Suprapubic skin (tissue), 4 donors: ENCODE data around the gene ST6GAL1. TPM values are rescaled to one million over a fixed set of nuclear protein-coding genes. Genes with fewer than 3 reads are reported as not detected.

ENCODE experiments used
- DNase-seq, 2 donors: peaks; one replicate each; pipeline ENCODE4 v3.0.0-alpha.2; 2019; ENCODE audit warnings: low spot score in 2 of 2
- H3K27ac ChIP-seq: fragments of 200-600 bp; sonication (generic); one replicate; pipeline ENCODE4 v1.5.1; 2019
- H3K27me3 ChIP-seq: fragments of 200-600 bp; sonication (generic); one replicate; pipeline ENCODE4 v1.5.1; 2019
- H3K36me3 ChIP-seq: fragments of 200-600 bp; sonication (generic); one replicate; pipeline ENCODE4 v1.5.1; 2019
- H3K4me1 ChIP-seq: fragments of 200-600 bp; sonication (generic); one replicate; pipeline ENCODE4 v1.5.1; 2019
- H3K4me3 ChIP-seq: fragments of 200-600 bp; sonication (generic); one replicate; pipeline ENCODE4 v1.5.1; 2019; ENCODE audit warnings: mild to moderate bottlenecking
- H3K9me3 ChIP-seq: fragments of 200-600 bp; sonication (generic); one replicate; pipeline ENCODE4 v1.5.1; 2019
- EP300 ChIP-seq: sonication (generic); formaldehyde crosslinking; IDR thresholded peaks from one replicate; pipeline ENCODE4 v1.6.1; 2017; ENCODE audit warnings: antibody characterized with exemption
- POLR2A ChIP-seq, 2 donors: fragments of 450-650 bp; IDR thresholded peaks; one replicate each; pipeline ENCODE4 v1.6.1; 2017; ENCODE audit warnings: antibody characterized with exemption in 2 of 2, mild to moderate bottlenecking in 2 of 2, moderate library complexity in 2 of 2
- POLR2AphosphoS5 ChIP-seq, 3 donors: sonication (generic); formaldehyde crosslinking; IDR thresholded peaks; one replicate each; pipeline ENCODE4 v1.6.1; 2017; ENCODE audit warnings: antibody characterized with exemption in 3 of 3
- WGBS: methylation state at CpG from one replicate; pipeline ENCODE4 v1.1.5; 2018; 5-methylcytosine and 5-hydroxymethylcytosine counted together
- total RNA-seq, 4 donors: library from RNA; depleted of rRNA; stranded (reverse); fragments of >200 nt; gene quantifications; one replicate each; pipeline ENCODE4 v1.1.0, GENCODE V29; 2016
- TF ChIP-seq, protein P1 (sequence below), 2 donors: fragments of 200-600 bp in 1 of 2; fragments of 450-650 bp in 1 of 2; sonication (generic) in 1 of 2; IDR thresholded peaks; one replicate each; pipeline ENCODE4 v1.5.1; 2016 to 2019; ENCODE audit warnings: antibody characterized with exemption in 2 of 2, mild to moderate bottlenecking in 1 of 2, moderate library complexity in 1 of 2

ST6GAL1 gene
- total RNA-seq, 4 donors from 2014 or later: 23.9 to 42.2 (median 31.9) TPM

DNA sequence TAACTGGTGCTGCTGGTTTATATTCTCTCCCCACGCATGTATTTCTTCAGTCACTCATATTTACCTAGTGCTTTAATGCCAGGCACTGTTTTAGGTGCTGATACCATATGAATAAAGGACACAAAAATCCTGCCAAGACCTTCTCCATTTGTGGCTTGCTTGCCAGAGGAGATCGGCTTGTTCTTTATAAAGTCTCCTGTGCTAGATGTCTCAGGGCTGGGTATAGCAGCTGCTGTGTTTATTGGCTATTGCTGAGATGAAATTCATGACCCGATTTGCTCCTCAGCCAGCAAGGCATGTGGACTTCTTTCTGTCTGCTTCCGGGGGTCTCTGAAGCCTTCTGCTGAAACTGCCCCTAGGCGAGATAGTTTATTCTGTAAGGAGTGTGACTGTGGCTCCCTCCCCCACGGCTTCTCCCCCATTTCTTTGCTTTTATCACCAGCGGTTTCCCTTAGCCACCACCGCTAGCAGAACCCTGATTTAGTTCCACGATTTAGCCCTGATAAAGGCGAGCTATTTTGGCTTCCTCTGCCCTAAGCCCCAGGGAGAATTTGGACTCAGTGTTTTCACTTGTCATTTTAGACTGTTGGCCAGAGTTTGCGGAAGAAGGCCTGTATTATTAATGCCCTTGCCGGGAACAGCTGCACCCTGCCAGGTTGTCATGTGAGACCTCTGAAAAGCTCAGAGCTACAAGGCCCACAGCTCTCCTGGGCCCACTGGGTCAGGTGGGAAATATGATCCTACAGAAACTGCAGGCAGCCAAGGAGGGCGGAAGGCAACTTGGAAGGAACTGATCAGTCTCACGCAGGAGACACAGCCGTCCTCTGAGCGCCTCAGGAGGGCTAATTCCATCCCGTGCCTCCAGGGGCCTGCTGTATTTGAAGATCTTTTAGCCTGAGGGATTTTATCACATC lies 46.8 kb downstream of the ST6GAL1 start:
- 48% methylated on average over 17 of the region's 17 CpGs for WGBS
- peak overlapping the region; percentile 3 for H3K4me3 ChIP-seq
- DNase-seq: peak in 1 of 2 donors; percentile 71
- H3K36me3 ChIP-seq: no peaks in the 10 kb centered on the region
- peak overlapping the region; percentile 72 for H3K27ac ChIP-seq
- no peaks in the 10 kb centered on the region for H3K9me3 ChIP-seq
- no peaks in the 10 kb centered on the region for H3K27me3 ChIP-seq
- TF ChIP-seq, protein P1, sequence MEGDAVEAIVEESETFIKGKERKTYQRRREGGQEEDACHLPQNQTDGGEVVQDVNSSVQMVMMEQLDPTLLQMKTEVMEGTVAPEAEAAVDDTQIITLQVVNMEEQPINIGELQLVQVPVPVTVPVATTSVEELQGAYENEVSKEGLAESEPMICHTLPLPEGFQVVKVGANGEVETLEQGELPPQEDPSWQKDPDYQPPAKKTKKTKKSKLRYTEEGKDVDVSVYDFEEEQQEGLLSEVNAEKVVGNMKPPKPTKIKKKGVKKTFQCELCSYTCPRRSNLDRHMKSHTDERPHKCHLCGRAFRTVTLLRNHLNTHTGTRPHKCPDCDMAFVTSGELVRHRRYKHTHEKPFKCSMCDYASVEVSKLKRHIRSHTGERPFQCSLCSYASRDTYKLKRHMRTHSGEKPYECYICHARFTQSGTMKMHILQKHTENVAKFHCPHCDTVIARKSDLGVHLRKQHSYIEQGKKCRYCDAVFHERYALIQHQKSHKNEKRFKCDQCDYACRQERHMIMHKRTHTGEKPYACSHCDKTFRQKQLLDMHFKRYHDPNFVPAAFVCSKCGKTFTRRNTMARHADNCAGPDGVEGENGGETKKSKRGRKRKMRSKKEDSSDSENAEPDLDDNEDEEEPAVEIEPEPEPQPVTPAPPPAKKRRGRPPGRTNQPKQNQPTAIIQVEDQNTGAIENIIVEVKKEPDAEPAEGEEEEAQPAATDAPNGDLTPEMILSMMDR (IDR thresholded peaks at IDR 0.05): no peak
- TF ChIP-seq POLR2AphosphoS5 (IDR thresholded peaks at IDR 0.05) (no peak), POLR2A (IDR thresholded peaks at IDR 0.05) (no peak), EP300 (no peak)
- H3K4me1 ChIP-seq: peaks cover 16% of the 10 kb centered on the region

GRCh38 chr3:186978712-186979111 lies 48.4 kb downstream of the ST6GAL1 start:
- no peaks in the 10 kb centered on the region for H3K36me3 ChIP-seq
- H3K27me3 ChIP-seq: no peaks in the 10 kb centered on the region
- DNase-seq: no peak
- H3K9me3 ChIP-seq: no peaks in the 10 kb centered on the region
- 96% methylated on average over 2 of the region's 2 CpGs for WGBS
- H3K27ac ChIP-seq: no peak overlapping the region
- peaks cover 16% of the 10 kb centered on the region for H3K4me1 ChIP-seq
- H3K4me3 ChIP-seq: no peak overlapping the region
- TF ChIP-seq EP300 (no peak), POLR2A (IDR thresholded peaks at IDR 0.05) (no peak), POLR2AphosphoS5 (IDR thresholded peaks at IDR 0.05) (no peak)
- TF ChIP-seq, protein P1 (IDR thresholded peaks at IDR 0.05): no peak

DNA sequence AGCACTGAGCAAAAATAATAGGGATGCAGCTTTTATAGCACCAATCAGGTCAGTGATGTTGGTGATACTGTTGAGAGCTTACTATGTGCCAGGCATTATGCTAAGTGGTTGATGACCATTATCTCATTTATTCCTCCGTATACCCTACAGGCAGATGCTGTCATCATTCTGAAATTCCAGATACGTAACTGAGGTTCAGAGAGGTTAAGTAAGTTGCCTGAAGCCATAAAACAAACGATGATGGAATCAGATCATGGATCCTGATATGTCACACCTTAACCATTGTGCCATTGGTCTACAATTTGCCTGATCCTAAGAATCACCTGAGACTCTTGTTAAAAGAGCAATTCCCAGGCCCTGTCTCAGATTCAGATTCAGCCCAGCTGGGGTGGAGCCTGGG lies 49.5 kb downstream of the ST6GAL1 start:
- Histone ChIP-seq H3K36me3 (no peaks in the 10 kb centered on the region), H3K4me1 (peaks cover 16% of the 10 kb centered on the region), H3K27me3 (no peaks in the 10 kb centered on the region), H3K27ac (no peak overlapping the region), H3K9me3 (no peaks in the 10 kb centered on the region), H3K4me3 (no peak overlapping the region)
- 61% methylated on average over 3 of the region's 3 CpGs for WGBS
- DNase-seq: no peak
- TF ChIP-seq POLR2A (IDR thresholded peaks at IDR 0.05): no peak
- TF ChIP-seq, protein P1 (IDR thresholded peaks at IDR 0.05): no peak
- TF ChIP-seq EP300: no peak
- no peak for TF ChIP-seq POLR2AphosphoS5 (IDR thresholded peaks at IDR 0.05)

- H3K9me3 ChIP-seq: no peaks in the 10 kb centered on the region
- no peak overlapping the region for H3K4me3 ChIP-seq
- WGBS: 84% methylated on average over 2 of the region's 2 CpGs
- TF ChIP-seq POLR2AphosphoS5 (IDR thresholded peaks at IDR 0.05): no peak
- TF ChIP-seq, protein P1 (IDR thresholded peaks at IDR 0.05): no peak
- no peak for TF ChIP-seq EP300
- TF ChIP-seq POLR2A (IDR thresholded peaks at IDR 0.05): no peak
- H3K27ac ChIP-seq: no peak overlapping the region
- no peaks in the 10 kb centered on the region for H3K36me3 ChIP-seq
- no peaks in the 10 kb centered on the region for H3K27me3 ChIP-seq
- no peak for DNase-seq
- H3K4me1 ChIP-seq: peaks cover 16% of the 10 kb centered on the region
Measured at GRCh38 chr3:186980989-186981388, 50.7 kb downstream of the ST6GAL1 start.

- no peaks in the 10 kb centered on the region for H3K4me1 ChIP-seq
- no peak overlapping the region for H3K27ac ChIP-seq
- no peaks in the 10 kb centered on the region for H3K36me3 ChIP-seq
- no peaks in the 10 kb centered on the region for H3K27me3 ChIP-seq
- H3K4me3 ChIP-seq: no peak overlapping the region
- 62% methylated on average over 4 of the region's 4 CpGs for WGBS
- no peak for TF ChIP-seq POLR2A (IDR thresholded peaks at IDR 0.05)
- no peak for TF ChIP-seq EP300
- no peak for TF ChIP-seq POLR2AphosphoS5 (IDR thresholded peaks at IDR 0.05)
- TF ChIP-seq, protein P1 (IDR thresholded peaks at IDR 0.05): no peak
- no peak for DNase-seq
- no peaks in the 10 kb centered on the region for H3K9me3 ChIP-seq
Measured at GRCh38 chr3:186983659-186984058, 53.3 kb downstream of the ST6GAL1 start.
